Endothelial cell (in vitro differentiated cells): ENCODE results near the gene ZFP92. TPM values are rescaled to one million over a fixed set of nuclear protein-coding genes. Genes with fewer than 3 reads are reported as not detected.

Experiments used
- DNase-seq: peaks from one replicate; pipeline ENCODE4 v3.0.0; 2021; ENCODE audit warnings: low spot score
- H3K27ac Mint-ChIP-seq: one replicate; pipeline ENCODE4 v1.8.0; 2021; ENCODE audit warnings: mixed read lengths, inconsistent platforms; ENCODE audit not compliant: unreplicated experiment
- H3K27me3 Mint-ChIP-seq: one replicate; pipeline ENCODE4 v1.8.0; 2021; ENCODE audit warnings: mild to moderate bottlenecking, moderate library complexity, mixed read lengths, inconsistent platforms; ENCODE audit not compliant: unreplicated experiment
- H3K36me3 Mint-ChIP-seq: one replicate; pipeline ENCODE4 v1.8.0; 2021; ENCODE audit warnings: mild to moderate bottlenecking, low read depth, mixed read lengths, inconsistent platforms; ENCODE audit not compliant: unreplicated experiment
- H3K4me1 Mint-ChIP-seq: one replicate; pipeline ENCODE4 v1.8.0; 2021; ENCODE audit warnings: mild to moderate bottlenecking, mixed read lengths, inconsistent platforms; ENCODE audit not compliant: unreplicated experiment
- H3K4me3 Mint-ChIP-seq: one replicate; pipeline ENCODE4 v1.8.0; 2021; ENCODE audit warnings: mild to moderate bottlenecking, mixed read lengths, inconsistent platforms; ENCODE audit not compliant: unreplicated experiment
- H3K9me3 Mint-ChIP-seq: one replicate; pipeline ENCODE4 v1.8.0; 2021; ENCODE audit warnings: mixed read lengths, inconsistent platforms; ENCODE audit not compliant: unreplicated experiment
- total RNA-seq: library from RNA; stranded (reverse); fragmentation: NEBNext Ultra II Directional; extraction: Animal tissue kit (Norgen Biotek cat#: 25700); gene quantifications from one replicate; pipeline ENCODE4 v1.2.1, GENCODE V29; 2021; ENCODE audit not compliant: unreplicated experiment
- TF ChIP-seq, protein P1 (sequence below): fragments of 200-600 bp; sonication (generic); IDR thresholded peaks from one replicate; pipeline ENCODE4 v1.5.0; 2021; ENCODE audit warnings: antibody characterized with exemption; ENCODE audit not compliant: unreplicated experiment

ZFP92 gene
- total RNA-seq, 1 donor from 2014 or later, result 0.49 TPM

GRCh38 chrX:153366878-153367538 is 44.3 kb upstream of the ZFP92 start:
- TF ChIP-seq, protein P1, sequence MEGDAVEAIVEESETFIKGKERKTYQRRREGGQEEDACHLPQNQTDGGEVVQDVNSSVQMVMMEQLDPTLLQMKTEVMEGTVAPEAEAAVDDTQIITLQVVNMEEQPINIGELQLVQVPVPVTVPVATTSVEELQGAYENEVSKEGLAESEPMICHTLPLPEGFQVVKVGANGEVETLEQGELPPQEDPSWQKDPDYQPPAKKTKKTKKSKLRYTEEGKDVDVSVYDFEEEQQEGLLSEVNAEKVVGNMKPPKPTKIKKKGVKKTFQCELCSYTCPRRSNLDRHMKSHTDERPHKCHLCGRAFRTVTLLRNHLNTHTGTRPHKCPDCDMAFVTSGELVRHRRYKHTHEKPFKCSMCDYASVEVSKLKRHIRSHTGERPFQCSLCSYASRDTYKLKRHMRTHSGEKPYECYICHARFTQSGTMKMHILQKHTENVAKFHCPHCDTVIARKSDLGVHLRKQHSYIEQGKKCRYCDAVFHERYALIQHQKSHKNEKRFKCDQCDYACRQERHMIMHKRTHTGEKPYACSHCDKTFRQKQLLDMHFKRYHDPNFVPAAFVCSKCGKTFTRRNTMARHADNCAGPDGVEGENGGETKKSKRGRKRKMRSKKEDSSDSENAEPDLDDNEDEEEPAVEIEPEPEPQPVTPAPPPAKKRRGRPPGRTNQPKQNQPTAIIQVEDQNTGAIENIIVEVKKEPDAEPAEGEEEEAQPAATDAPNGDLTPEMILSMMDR, result no peak
- Mint-ChIP-seq H3K36me3 (no peaks in the 10 kb centered on the region), H3K27ac (no peak overlapping the region), H3K9me3 (no peaks in the 10 kb centered on the region), H3K27me3 (peaks cover 1% of the 10 kb centered on the region), H3K4me1 (no peaks in the 10 kb centered on the region), H3K4me3 (no peak overlapping the region)
- DNase-seq, result no peak

- Mint-ChIP-seq H3K27ac (no peak overlapping the region), H3K4me1 (no peaks in the 10 kb centered on the region), H3K9me3 (no peaks in the 10 kb centered on the region), H3K27me3 (no peaks in the 10 kb centered on the region), H3K36me3 (no peaks in the 10 kb centered on the region), H3K4me3 (no peak overlapping the region)
- DNase-seq, result no peak
- TF ChIP-seq, protein P1, result no peak
Measured at GRCh38 chrX:153370293-153371055, 40.8 kb upstream of the ZFP92 start.

GRCh38 chrX:153371256-153371655 is 40.0 kb upstream of the ZFP92 start:
- Mint-ChIP-seq H3K27me3 (no peaks in the 10 kb centered on the region), H3K9me3 (no peaks in the 10 kb centered on the region), H3K36me3 (no peaks in the 10 kb centered on the region), H3K4me1 (no peaks in the 10 kb centered on the region), H3K4me3 (no peak overlapping the region), H3K27ac (no peak overlapping the region)
- TF ChIP-seq, protein P1, result no peak
- no peak for DNase-seq

DNA sequence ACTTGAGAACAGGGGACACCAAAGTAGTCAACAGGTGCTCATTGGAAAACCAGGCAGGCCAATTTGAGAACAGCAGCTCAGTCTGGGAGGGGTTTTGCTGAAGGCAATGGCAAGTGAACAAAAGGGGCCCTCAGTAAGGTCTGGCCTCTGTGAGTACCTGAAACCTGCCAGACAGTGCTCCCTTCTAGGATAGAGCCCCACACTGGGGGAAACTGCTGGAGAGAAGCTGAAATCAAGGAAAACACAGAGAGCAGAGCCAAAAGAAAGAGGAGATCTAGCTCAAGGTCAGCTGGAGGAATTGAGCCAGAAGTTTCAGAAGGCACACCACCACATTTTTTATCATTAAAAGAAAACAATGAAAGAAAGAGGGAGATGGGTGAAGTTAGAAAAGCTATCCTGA is 38.3 kb upstream of the ZFP92 start:
- Mint-ChIP-seq H3K4me3 (no peak overlapping the region), H3K36me3 (no peaks in the 10 kb centered on the region), H3K4me1 (no peaks in the 10 kb centered on the region), H3K27me3 (peaks cover 2% of the 10 kb centered on the region), H3K27ac (no peak overlapping the region), H3K9me3 (no peaks in the 10 kb centered on the region)
- TF ChIP-seq, protein P1, result no peak
- no peak for DNase-seq

GRCh38 chrX:153374426-153374825 is 36.8 kb upstream of the ZFP92 start:
- Mint-ChIP-seq H3K36me3 (no peaks in the 10 kb centered on the region), H3K9me3 (no peaks in the 10 kb centered on the region), H3K4me3 (no peak overlapping the region), H3K4me1 (no peaks in the 10 kb centered on the region), H3K27ac (no peak overlapping the region), H3K27me3 (peaks cover 2% of the 10 kb centered on the region)
- TF ChIP-seq, protein P1, result no peak
- no peak for DNase-seq
